HepG2 (cell line): ENCODE results near the gene RUVBL2. TPM values are rescaled to one million over a fixed set of nuclear protein-coding genes. Genes with fewer than 3 reads are reported as not detected.

ENCODE experiments used
- DMTF1 ChIP-seq: sonication (generic); formaldehyde crosslinking; IDR thresholded peaks from 2 replicates; pipeline ENCODE4 v1.4.0; 2020; ENCODE audit warnings: mild to moderate bottlenecking, missing genetic modification reagents
- EED ChIP-seq: sonication (generic); formaldehyde crosslinking; IDR thresholded peaks from 2 replicates; pipeline ENCODE4 v1.5.0; 2020; ENCODE audit warnings: mild to moderate bottlenecking, missing genetic modification reagents
- HNRNPL ChIP-seq: fragments of 200-400 bp; formaldehyde crosslinking; IDR thresholded peaks from 2 replicates; pipeline ENCODE4 v1.6.1; 2017; ENCODE audit warnings: mild to moderate bottlenecking, low read depth, low read length
- HNRNPLL ChIP-seq: fragments of 200-400 bp; formaldehyde crosslinking; IDR thresholded peaks from 2 replicates; pipeline ENCODE4 v1.6.1; 2017; ENCODE audit warnings: mild to moderate bottlenecking, low read depth, low read length; ENCODE audit not compliant: poor library complexity, severe bottlenecking
- HOXA3 ChIP-seq: sonication (generic); formaldehyde crosslinking; IDR thresholded peaks from 2 replicates; pipeline ENCODE4 v1.5.0; 2020; ENCODE audit warnings: missing genetic modification reagents
- KDM3A ChIP-seq: IDR thresholded peaks from 2 replicates; pipeline ENCODE4 v1.6.1; 2018; ENCODE audit warnings: low read depth, missing compliant biosample characterization
- RNF2 ChIP-seq: fragments of 450-650 bp; conservative IDR thresholded peaks from 2 replicates; pipeline ENCODE4 v1.6.1; 2016; ENCODE audit warnings: low read depth
- SOX13 ChIP-seq, 3 experiments: fragments of 450-650 bp in 1 of 3; sonication (generic) in 1 of 3; formaldehyde crosslinking in 1 of 3; IDR thresholded peaks in 2 of 3; conservative IDR thresholded peaks in 1 of 3; 2 replicates each; pipeline versions ENCODE4 v1.5.0 to v1.6.1; 2016 to 2020; ENCODE audit warnings: antibody characterized with exemption in 1 of 3, mild to moderate bottlenecking in 1 of 3, missing compliant biosample characterization in 1 of 3, missing genetic modification reagents in 1 of 3, moderate library complexity in 1 of 3
- TEAD2 ChIP-seq: sonication (generic); formaldehyde crosslinking; IDR thresholded peaks from 2 replicates; pipeline ENCODE4 v1.9.0; 2021; ENCODE audit warnings: missing genetic modification reagents
- ZNF232 ChIP-seq: sonication (generic); formaldehyde crosslinking; IDR thresholded peaks from 2 replicates; pipeline ENCODE4 v1.4.0; 2020; ENCODE audit warnings: missing genetic modification reagents, borderline replicate concordance
- ZNF260 ChIP-seq: sonication (generic); formaldehyde crosslinking; IDR thresholded peaks from 2 replicates; pipeline ENCODE4 v1.4.0; 2020; ENCODE audit warnings: missing genetic modification reagents, low read depth, mild to moderate bottlenecking, borderline replicate concordance
- ZNF263 ChIP-seq: sonication (generic); formaldehyde crosslinking; IDR thresholded peaks from 2 replicates; pipeline ENCODE4 v1.4.0; 2020; ENCODE audit warnings: missing genetic modification reagents
- ZNF431 ChIP-seq: sonication (generic); formaldehyde crosslinking; IDR thresholded peaks from 2 replicates; pipeline ENCODE4 v1.9.0; 2022; ENCODE audit warnings: missing genetic modification reagents, low read depth, mild to moderate bottlenecking, borderline replicate concordance
- ZNF503 ChIP-seq: sonication (generic); formaldehyde crosslinking; IDR thresholded peaks from 2 replicates; pipeline ENCODE4 v1.4.0; 2020; ENCODE audit warnings: missing genetic modification reagents
- ZNF556 ChIP-seq: sonication (generic); formaldehyde crosslinking; IDR thresholded peaks from 2 replicates; pipeline ENCODE4 v1.4.0; 2020; ENCODE audit warnings: mild to moderate bottlenecking, missing genetic modification reagents, borderline replicate concordance
- ZNF703 ChIP-seq: sonication (generic); formaldehyde crosslinking; IDR thresholded peaks from 2 replicates; pipeline ENCODE4 v1.5.1; 2020; ENCODE audit warnings: missing genetic modification reagents, mild to moderate bottlenecking, moderate library complexity, borderline replicate concordance
- polyA plus RNA-seq, 8 experiments: library from polyadenylated mRNA; depleted of rRNA in 3 of 8; stranded (reverse) in 7 of 8; unstranded in 1 of 8; fragments of >200 nt; fragmentation: Illumina TruSeq in 4 of 8; extraction: Trizol in 4 of 8; gene quantifications; 2 replicates each; pipeline versions ENCODE4 v1.2.1 to v1.2.3, GENCODE V29; 2011 to 2016; ENCODE audit warnings: low read depth in 4 of 8, missing spikeins in 1 of 8, mixed read lengths in 1 of 8; ENCODE audit not compliant: insufficient read depth in 1 of 8
- total RNA-seq, 5 experiments: library from RNA; depleted of rRNA; stranded (reverse); fragments of >200 nt; fragmentation: Illumina TruSeq; extraction: Trizol; gene quantifications; 2 replicates each; pipeline ENCODE4 v1.2.3, GENCODE V29; 2016; ENCODE audit warnings: low read depth in 1 of 5
- TF ChIP-seq, protein P1 (sequence below): sonication (generic); formaldehyde crosslinking; IDR thresholded peaks from 2 replicates; pipeline ENCODE4 v1.4.0; 2020; ENCODE audit warnings: missing genetic modification reagents
- TF ChIP-seq, protein P2 (sequence below): sonication (generic); formaldehyde crosslinking; IDR thresholded peaks from 2 replicates; pipeline ENCODE4 v1.4.0; 2020; ENCODE audit warnings: mild to moderate bottlenecking, missing genetic modification reagents
- TF ChIP-seq, protein P3 (sequence below): sonication (generic); formaldehyde crosslinking; IDR thresholded peaks from 2 replicates; pipeline ENCODE4 v1.4.0; 2020; ENCODE audit warnings: missing genetic modification reagents

RUVBL2 gene
- total and polyA plus RNA-seq, 2 of the 13 experiments (the other 11 are each of a cell fraction or from before 2014, with no cell fraction given): 120 to 122 TPM

GRCh38 chr19:48962029-48962848 lies 31.4 kb upstream of the RUVBL2 start (continued):
- TF ChIP-seq ZNF556 (CRISPR knock-in tag) (peak; percentile 88; the same call in 1 of the 2 replicates), HNRNPLL (peak; percentile 61), HOXA3 (CRISPR knock-in tag) (peak; percentile 76), ZNF263 (CRISPR knock-in tag) (peak; percentile 100), ZNF260 (no peak), TEAD2 (CRISPR knock-in tag) (no peak), KDM3A (CRISPR knock-in tag) (peak; percentile 59), HNRNPL (peak; percentile 95; the same call in 1 of the 2 replicates), ZNF703 (0 out of 2 replicates have a peak, but pooled peaks have one; percentile 44), EED (peak; percentile 68; the same call in 1 of the 2 replicates), SOX13 (IDR thresholded peaks at IDR 0.05) (0 out of 2 replicates have a peak, but pooled peaks have one; percentile 9), SOX13 (CRISPR knock-in tag; conservative IDR thresholded peaks at IDR 0.05 in 1 of 2, IDR thresholded peaks at IDR 0.05 in 1 of 2) (peak in 1 of 2 experiments; percentile 41; a peak in 2 of 4 replicates), DMTF1 (CRISPR knock-in tag) (no peak), ZNF431 (CRISPR knock-in tag) (peak; percentile 63; the same call in 1 of the 2 replicates), ZNF503 (CRISPR knock-in tag) (peak; percentile 75; the same call in 1 of the 2 replicates), RNF2 (no peak), ZNF232 (CRISPR knock-in tag) (no peak)
- TF ChIP-seq, protein P1, sequence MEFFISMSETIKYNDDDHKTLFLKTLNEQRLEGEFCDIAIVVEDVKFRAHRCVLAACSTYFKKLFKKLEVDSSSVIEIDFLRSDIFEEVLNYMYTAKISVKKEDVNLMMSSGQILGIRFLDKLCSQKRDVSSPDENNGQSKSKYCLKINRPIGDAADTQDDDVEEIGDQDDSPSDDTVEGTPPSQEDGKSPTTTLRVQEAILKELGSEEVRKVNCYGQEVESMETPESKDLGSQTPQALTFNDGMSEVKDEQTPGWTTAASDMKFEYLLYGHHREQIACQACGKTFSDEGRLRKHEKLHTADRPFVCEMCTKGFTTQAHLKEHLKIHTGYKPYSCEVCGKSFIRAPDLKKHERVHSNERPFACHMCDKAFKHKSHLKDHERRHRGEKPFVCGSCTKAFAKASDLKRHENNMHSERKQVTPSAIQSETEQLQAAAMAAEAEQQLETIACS: peak; percentile 23; the same call in 1 of the 2 replicates
- TF ChIP-seq, protein P2, sequence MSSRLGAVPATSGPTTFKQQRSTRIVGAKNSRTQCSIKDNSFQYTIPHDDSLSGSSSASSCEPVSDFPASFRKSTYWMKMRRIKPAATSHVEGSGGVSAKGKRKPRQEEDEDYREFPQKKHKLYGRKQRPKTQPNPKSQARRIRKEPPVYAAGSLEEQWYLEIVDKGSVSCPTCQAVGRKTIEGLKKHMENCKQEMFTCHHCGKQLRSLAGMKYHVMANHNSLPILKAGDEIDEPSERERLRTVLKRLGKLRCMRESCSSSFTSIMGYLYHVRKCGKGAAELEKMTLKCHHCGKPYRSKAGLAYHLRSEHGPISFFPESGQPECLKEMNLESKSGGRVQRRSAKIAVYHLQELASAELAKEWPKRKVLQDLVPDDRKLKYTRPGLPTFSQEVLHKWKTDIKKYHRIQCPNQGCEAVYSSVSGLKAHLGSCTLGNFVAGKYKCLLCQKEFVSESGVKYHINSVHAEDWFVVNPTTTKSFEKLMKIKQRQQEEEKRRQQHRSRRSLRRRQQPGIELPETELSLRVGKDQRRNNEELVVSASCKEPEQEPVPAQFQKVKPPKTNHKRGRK (CRISPR knock-in tag): no peak
- TF ChIP-seq, protein P3, sequence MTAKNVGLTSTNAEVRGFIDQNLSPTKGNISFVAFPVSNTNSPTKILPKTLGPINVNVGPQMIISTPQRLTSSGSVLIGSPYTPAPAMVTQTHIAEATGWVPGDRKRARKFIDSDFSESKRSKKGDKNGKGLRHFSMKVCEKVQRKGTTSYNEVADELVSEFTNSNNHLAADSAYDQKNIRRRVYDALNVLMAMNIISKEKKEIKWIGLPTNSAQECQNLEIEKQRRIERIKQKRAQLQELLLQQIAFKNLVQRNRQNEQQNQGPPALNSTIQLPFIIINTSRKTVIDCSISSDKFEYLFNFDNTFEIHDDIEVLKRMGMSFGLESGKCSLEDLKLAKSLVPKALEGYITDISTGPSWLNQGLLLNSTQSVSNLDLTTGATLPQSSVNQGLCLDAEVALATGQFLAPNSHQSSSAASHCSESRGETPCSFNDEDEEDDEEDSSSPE (CRISPR knock-in tag): peak; percentile 49; the same call in 1 of the 2 replicates
